Iris pigment epithelial cell (primary cell): ENCODE data around the gene CENPVL3.
A peak's percentile ranks its signal among the peaks of the same experiment; 100 is the strongest.
"Not testable (repeated sequence)": the region's sequence is repeated elsewhere in the genome, so short reads cannot be mapped to it uniquely, and the experiment has no call there.

Source experiments
- DNase-seq: peaks from one replicate; pipeline ENCODE4 v3.0.0-alpha.2; 2011; ENCODE audit warnings: low read depth

The CENPVL3 gene

GRCh38 chrX:51618241-51619155 is at the start of gene CENPVL3:
CENPVL3 (minus strand) TSS chrX:51618912; CDS start chrX:51618873, 39 bp downstream.
- not testable (repeated sequence) for DNase-seq

GRCh38 chrX:51665981-51666380 is 47.3 kb upstream of the CENPVL3 start:
- no peak for DNase-seq

- no peak for DNase-seq
Measured at GRCh38 chrX:51643377-51643776, 24.7 kb upstream of the CENPVL3 start.

- peak; percentile 59 for DNase-seq
Measured at GRCh38 chrX:51641421-51642021, 22.8 kb upstream of the CENPVL3 start.

GRCh38 chrX:51636511-51636910 is 17.8 kb upstream of the CENPVL3 start:
- DNase-seq: not testable (repeated sequence)

GRCh38 chrX:51614353-51615012 is 4.2 kb downstream of the CENPVL3 start:
- peak; percentile 31 for DNase-seq

- peak; percentile 27 for DNase-seq
Measured at GRCh38 chrX:51608766-51609165, 9.9 kb downstream of the CENPVL3 start.

- peak; percentile 53 for DNase-seq
Measured at GRCh38 chrX:51608126-51608525, 10.6 kb downstream of the CENPVL3 start.

GRCh38 chrX:51606446-51606845 is 12.3 kb downstream of the CENPVL3 start:
- no peak for DNase-seq

- no peak for DNase-seq
Measured at GRCh38 chrX:51598899-51599298, 19.8 kb downstream of the CENPVL3 start.

- DNase-seq: no peak
Measured at GRCh38 chrX:51571874-51572273, 46.8 kb downstream of the CENPVL3 start.

- peak; percentile 2 for DNase-seq
Measured at GRCh38 chrX:51569561-51569960, 49.2 kb downstream of the CENPVL3 start.

GRCh38 chrX:51568586-51568985 is 50.1 kb downstream of the CENPVL3 start:
- peak; percentile 41 for DNase-seq
